PC-9 (cell line): ENCODE measurements around the gene TTC39B.

Experiments
- CTCF ChIP-seq: fragments of 200-600 bp; sonication (generic); conservative IDR thresholded peaks from 2 replicates; pipeline ENCODE4 v1.6.1; 2017; ENCODE audit warnings: mixed run types, antibody characterized with exemption, mild to moderate bottlenecking, moderate library complexity
- EZH2 ChIP-seq: fragments of 200-600 bp; sonication (generic); IDR thresholded peaks from 2 replicates; pipeline ENCODE4 v1.8.0; 2017; ENCODE audit warnings: antibody characterized with exemption, low read depth

DNA sequence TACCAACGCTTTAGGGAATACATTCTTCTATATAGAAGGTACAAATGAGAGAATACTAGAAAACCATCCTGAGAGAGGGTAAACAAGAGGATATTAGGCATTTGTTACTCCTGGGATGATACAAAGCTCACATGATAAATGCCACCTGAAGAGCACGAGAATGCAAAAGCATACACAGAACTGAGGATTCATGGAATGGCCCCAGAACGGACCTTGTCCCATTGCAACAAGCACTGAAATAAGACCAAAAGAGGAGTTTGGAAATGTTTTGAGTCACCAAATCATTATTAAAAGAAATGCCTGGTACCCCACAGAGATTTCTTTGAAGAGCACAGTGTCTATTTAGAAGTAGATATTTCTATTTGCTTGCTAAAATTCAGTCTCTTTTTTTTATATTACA lies 173.5 kb downstream of the TTC39B start:
- TF ChIP-seq CTCF (no peak), EZH2 (no peak)
